Stomach (tissue), 9 donors: Measurements from ENCODE around the gene RHD. TPM values are rescaled to one million over a fixed set of nuclear protein-coding genes. Genes with fewer than 3 reads are reported as not detected.
"Not testable (repeated sequence)": the region's sequence is repeated elsewhere in the genome, so short reads cannot be mapped to it uniquely, and the experiment has no call there.

ENCODE experiments used
- DNase-seq, 2 donors: peaks; one replicate each; pipeline versions ENCODE4 v3.0.0 to v3.0.0-alpha.2; 2013 to 2019
- H3K27ac ChIP-seq, 5 donors: fragments of 200-600 bp in 4 of 5; sonication (generic) in 4 of 5; one replicate each; pipeline ENCODE4 v1.5.1; 2013 to 2019; ENCODE audit warnings: mild to moderate bottlenecking in 1 of 5, moderate library complexity in 1 of 5
- H3K27me3 ChIP-seq, 3 donors: fragments of 200-600 bp; sonication (generic); one replicate each; pipeline ENCODE4 v1.5.1; 2017 to 2019; ENCODE audit warnings: mixed run types in 1 of 3
- H3K36me3 ChIP-seq, 4 donors: fragments of 200-600 bp; sonication (generic); 1 replicate in 3 of 4; 2 replicates in 1 of 4; pipeline ENCODE4 v1.5.1; 2016 to 2019
- H3K4me1 ChIP-seq, 4 donors: fragments of 200-600 bp; sonication (generic); one replicate each; pipeline ENCODE4 v1.5.1; 2016 to 2019
- H3K4me3 ChIP-seq, 4 donors: fragments of 200-600 bp; sonication (generic) in 3 of 4; one replicate each; pipeline ENCODE4 v1.5.1; 2016 to 2019; ENCODE audit warnings: mild to moderate bottlenecking in 1 of 4
- H3K9me3 ChIP-seq, 4 donors: fragments of 200-600 bp; sonication (generic); one replicate each; pipeline ENCODE4 v1.5.1; 2016 to 2019
- EP300 ChIP-seq: sonication (generic); formaldehyde crosslinking; IDR thresholded peaks from one replicate; pipeline ENCODE4 v1.6.1; 2017; ENCODE audit warnings: antibody characterized with exemption
- POLR2A ChIP-seq, 4 donors: fragments of 450-650 bp; IDR thresholded peaks; one replicate each; pipeline ENCODE4 v1.6.1; 2016; ENCODE audit warnings: antibody characterized with exemption in 4 of 4, control low read depth in 2 of 4, mild to moderate bottlenecking in 1 of 4, moderate library complexity in 1 of 4
- POLR2AphosphoS5 ChIP-seq, 3 donors: sonication (generic); formaldehyde crosslinking; IDR thresholded peaks; one replicate each; pipeline ENCODE4 v1.6.1; 2016; ENCODE audit warnings: antibody characterized with exemption in 3 of 3
- WGBS, 5 donors: extraction: QIAGEN DNeasy Blood & Tissue Kit in 3 of 5; methylation state at CpG; one replicate each; pipeline versions ENCODE4 v1.1.5 to v1.1.7; 2013 to 2018; 5-methylcytosine and 5-hydroxymethylcytosine counted together
- intact Hi-C: fragments of 100-400 bp; cut with DNase I; formaldehyde crosslinking; loops from one replicate; pipeline ENCODE4 v1.15.1; 2023; ENCODE audit warnings: low total_unique reads
- polyA plus RNA-seq, 3 donors: library from polyadenylated mRNA; stranded (reverse); fragments of 200-250 nt; gene quantifications; one replicate each; pipeline ENCODE4 v1.2.3, GENCODE V29; 2013
- total RNA-seq, 5 donors: library from RNA; depleted of rRNA; stranded (reverse); fragments of >200 nt; gene quantifications; one replicate each; pipeline versions ENCODE4 v1.1.0 to v1.2.3, GENCODE V29; 2014 to 2016
- TF ChIP-seq, protein P1 (sequence below), 7 experiments: fragments of 450-650 bp in 4 of 7; fragments of 200-600 bp in 3 of 7; sonication (generic) in 3 of 7; IDR thresholded peaks; one replicate each; pipeline ENCODE4 v1.5.1; 2016 to 2019; ENCODE audit warnings: antibody characterized with exemption in 7 of 7, control low read depth in 2 of 7, mild to moderate bottlenecking in 1 of 7
- donor health status: healthy with polysubstance abuse.
- donor health status: Bipolar disorder and iron deficiency.
- donor health status: healthy.

Gene RHD
- total and polyA plus RNA-seq, 8 donors = 0.18 TPM; not detected in 7

DNA sequence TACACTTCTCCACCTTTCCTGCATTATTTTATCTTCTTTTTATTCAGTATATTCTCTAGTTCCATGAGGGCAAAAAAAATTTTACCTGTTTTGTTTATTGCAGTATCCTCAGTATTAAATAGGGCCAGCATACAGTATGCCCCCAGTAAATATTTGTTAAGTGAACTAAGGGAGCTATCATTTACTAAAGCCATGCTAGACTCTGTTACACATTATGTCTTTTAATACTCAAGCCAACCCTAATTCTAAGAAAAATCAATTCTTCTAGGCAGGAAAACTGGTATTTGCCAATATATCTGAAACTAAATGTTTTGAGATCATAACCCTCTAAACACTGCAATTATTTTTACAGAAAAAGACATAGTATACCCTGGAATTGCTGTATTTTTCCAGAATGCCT lies 84.1 kb downstream of the RHD start:
- Histone ChIP-seq H3K9me3 (no peaks in the 10 kb centered on the region), H3K4me3 (no peak overlapping the region), H3K27me3 (no peaks in the 10 kb centered on the region), H3K4me1 (no peaks in the 10 kb centered on the region), H3K27ac (no peak overlapping the region), H3K36me3 (peaks cover 51 to 100% (median 99%) of the 10 kb centered on the region in 4 donors)
- DNase-seq = no peak
- TF ChIP-seq EP300 = no peak
- TF ChIP-seq, protein P1, sequence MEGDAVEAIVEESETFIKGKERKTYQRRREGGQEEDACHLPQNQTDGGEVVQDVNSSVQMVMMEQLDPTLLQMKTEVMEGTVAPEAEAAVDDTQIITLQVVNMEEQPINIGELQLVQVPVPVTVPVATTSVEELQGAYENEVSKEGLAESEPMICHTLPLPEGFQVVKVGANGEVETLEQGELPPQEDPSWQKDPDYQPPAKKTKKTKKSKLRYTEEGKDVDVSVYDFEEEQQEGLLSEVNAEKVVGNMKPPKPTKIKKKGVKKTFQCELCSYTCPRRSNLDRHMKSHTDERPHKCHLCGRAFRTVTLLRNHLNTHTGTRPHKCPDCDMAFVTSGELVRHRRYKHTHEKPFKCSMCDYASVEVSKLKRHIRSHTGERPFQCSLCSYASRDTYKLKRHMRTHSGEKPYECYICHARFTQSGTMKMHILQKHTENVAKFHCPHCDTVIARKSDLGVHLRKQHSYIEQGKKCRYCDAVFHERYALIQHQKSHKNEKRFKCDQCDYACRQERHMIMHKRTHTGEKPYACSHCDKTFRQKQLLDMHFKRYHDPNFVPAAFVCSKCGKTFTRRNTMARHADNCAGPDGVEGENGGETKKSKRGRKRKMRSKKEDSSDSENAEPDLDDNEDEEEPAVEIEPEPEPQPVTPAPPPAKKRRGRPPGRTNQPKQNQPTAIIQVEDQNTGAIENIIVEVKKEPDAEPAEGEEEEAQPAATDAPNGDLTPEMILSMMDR (IDR thresholded peaks at IDR 0.05) = no peak
- TF ChIP-seq POLR2A (IDR thresholded peaks at IDR 0.05) = no peak
- TF ChIP-seq POLR2AphosphoS5 (IDR thresholded peaks at IDR 0.05) = no peak
- intact Hi-C loops = no loop called here

DNA sequence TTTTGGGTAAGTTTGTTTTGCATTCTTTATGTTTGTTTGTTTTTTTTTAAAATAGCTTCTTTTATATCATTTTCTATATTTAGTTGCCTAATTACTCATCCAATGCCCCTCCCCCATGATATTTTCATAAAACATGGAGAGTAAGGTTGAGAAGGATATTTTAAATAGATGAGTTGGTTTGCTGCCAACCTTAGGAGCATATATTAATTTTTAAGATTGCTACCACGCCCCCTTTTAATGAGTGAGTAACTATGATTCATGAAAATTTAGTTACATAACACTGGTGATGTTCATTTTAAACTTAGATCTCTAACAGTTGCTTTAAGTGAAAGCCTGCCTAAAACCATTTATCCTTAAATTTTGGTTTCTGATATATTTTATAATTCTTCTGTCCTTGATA lies 84.5 kb downstream of the RHD start:
- no peak overlapping the region for H3K27ac ChIP-seq
- TF ChIP-seq EP300 (no peak), POLR2AphosphoS5 (IDR thresholded peaks at IDR 0.05) (no peak), POLR2A (IDR thresholded peaks at IDR 0.05) (no peak)
- TF ChIP-seq, protein P1 (IDR thresholded peaks at IDR 0.05) = no peak
- DNase-seq = no peak
- intact Hi-C loops = no loop called here
- WGBS, 5 donors = 85 to 93% (median 88%) methylated on average over 1 of the region's 1 CpG
- no peak overlapping the region for H3K4me3 ChIP-seq
- no peaks in the 10 kb centered on the region for H3K9me3 ChIP-seq
- H3K4me1 ChIP-seq = peaks cover 0 to 3% (median 0%) of the 10 kb centered on the region in 4 donors
- no peaks in the 10 kb centered on the region for H3K27me3 ChIP-seq
- H3K36me3 ChIP-seq = peaks cover 55 to 100% (median 99%) of the 10 kb centered on the region in 4 donors

DNA sequence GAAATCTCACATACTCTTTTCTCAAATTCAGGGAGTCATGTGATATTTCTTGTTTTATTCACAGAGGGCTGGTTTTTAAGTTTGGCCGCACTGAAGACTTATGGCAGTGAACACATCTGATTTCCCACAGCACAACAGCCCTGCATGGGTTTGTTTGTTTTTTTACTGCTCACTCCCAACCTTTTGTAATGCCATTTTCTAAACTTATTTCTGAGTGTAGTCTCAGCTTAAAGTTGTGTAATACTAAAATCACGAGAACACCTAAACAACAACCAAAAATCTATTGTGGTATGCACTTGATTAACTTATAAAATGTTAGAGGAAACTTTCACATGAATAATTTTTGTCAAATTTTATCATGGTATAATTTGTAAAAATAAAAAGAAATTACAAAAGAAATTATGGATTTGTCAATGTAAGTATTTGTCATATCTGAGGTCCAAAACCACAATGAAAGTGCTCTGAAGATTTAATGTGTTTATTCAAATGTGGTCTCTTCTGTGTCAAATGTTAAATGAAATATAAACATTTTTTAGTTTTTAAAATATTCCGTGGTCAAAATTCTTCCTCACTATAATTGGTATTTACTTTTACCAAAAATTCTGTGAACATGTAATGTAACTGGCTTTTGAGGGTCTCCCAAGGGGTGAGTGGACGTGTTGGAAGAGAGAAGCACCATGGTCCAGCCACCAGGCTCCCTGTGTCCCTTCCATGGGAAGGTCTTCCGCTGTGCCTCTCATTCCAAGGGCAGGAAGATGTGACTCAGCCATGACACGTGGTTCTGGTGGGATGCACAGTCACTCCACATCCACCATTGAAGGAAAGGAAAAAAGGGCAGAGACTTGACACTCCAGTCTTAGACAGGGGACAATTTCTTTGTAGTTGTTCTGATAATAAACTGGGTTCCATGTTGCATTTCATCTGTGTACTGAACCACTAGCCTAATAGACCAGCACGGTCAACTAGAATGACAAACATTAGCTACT lies 88.6 kb downstream of the RHD start:
- 86 to 90% (median 88%) methylated on average over 7 of the region's 7 CpGs for WGBS, 5 donors
- Histone ChIP-seq H3K4me3 (no peak overlapping the region), H3K27ac (no peak overlapping the region), H3K4me1 (peaks cover 0 to 6% (median 0%) of the 10 kb centered on the region in 4 donors), H3K27me3 (no peaks in the 10 kb centered on the region), H3K9me3 (no peaks in the 10 kb centered on the region), H3K36me3 (peaks cover 35 to 63% (median 62%) of the 10 kb centered on the region in 4 donors)
- DNase-seq = no peak
- intact Hi-C loops = no loop called here
- TF ChIP-seq EP300 (no peak), POLR2AphosphoS5 (IDR thresholded peaks at IDR 0.05) (peak in 1 of 3 donors; percentile 26)
- TF ChIP-seq, protein P1 (IDR thresholded peaks at IDR 0.05) = no peak

DNA sequence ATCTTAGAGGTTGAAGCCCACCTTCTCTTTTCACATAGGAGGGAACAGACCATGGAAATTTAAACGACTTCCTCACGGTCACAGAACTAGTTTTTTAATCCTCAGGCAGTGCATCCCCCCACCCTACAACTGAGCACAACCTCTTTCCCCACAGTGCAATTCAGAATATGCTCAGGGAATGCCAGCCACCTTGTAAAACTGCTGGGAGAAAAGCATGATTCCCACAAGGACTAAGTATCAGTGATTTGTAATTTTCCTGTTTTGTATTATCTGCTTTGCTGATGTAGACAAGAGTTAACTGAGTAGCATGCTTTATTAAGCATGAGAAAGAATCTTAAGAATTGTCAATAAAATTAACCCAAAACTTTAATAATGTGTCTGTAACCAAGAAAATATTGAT lies 89.6 kb downstream of the RHD start:
- Histone ChIP-seq H3K9me3 (no peaks in the 10 kb centered on the region), H3K36me3 (peaks cover 25 to 54% (median 53%) of the 10 kb centered on the region in 4 donors), H3K27me3 (no peaks in the 10 kb centered on the region), H3K27ac (no peak overlapping the region), H3K4me3 (no peak overlapping the region), H3K4me1 (peaks cover 0 to 6% (median 0%) of the 10 kb centered on the region in 4 donors)
- intact Hi-C loops = no loop called here
- 76 to 91% (median 80%) methylated on average over 2 of the region's 2 CpGs for WGBS, 5 donors
- no peak for TF ChIP-seq POLR2AphosphoS5 (IDR thresholded peaks at IDR 0.05)
- no peak for TF ChIP-seq POLR2A (IDR thresholded peaks at IDR 0.05)
- TF ChIP-seq, protein P1 (IDR thresholded peaks at IDR 0.05) = no peak
- no peak for TF ChIP-seq EP300
- no peak for DNase-seq

DNA sequence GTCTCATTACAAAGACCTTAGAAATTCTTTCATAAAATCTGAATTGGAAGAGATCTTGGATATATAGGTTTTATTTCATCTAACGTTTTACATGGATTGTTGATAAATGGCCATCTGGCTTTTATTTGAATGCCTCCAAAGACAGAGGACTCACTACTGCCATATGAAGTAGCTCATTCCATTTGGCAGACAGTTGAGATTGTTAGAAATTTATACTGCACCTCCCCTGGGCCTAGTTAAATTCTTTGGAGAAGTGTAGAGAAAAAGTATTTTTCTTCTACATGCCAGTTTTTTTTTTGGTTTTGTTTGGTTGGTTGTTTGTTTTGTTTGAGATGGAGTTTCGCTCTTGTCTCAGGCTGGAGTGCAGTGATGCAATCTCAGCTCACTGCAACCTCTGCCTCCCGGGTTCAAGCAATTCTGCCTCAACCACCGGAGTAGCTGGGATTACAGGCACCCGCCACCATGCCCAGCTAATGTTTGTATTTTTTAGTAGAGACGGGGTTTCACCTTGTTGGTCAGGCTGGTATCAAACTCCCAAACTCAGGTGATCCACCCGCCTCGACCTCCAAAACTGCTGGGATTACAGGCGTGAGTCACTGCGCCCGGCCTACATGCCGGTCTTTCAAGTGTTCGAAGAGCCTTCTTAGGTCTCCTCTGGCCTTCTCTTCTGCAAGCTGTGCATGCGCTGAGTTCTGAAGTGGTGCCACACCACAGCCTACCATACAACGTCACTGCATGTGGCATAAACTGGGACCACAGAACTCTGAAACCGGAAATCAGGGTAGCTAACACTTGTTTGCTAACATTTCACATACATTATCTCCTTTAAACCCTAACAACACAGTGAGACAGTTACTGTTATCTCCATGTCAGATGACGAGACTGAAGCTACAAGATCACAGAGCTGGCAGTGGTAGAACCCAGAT lies 90.6 kb downstream of the RHD start:
- H3K4me3 ChIP-seq, H3K9me3 ChIP-seq, H3K27me3 ChIP-seq, intact Hi-C loops, DNase-seq, H3K4me1 ChIP-seq, H3K27ac ChIP-seq: not testable (repeated sequence)
- no CpG with 5 or more reads among the region's 17 CpGs for WGBS, 5 donors
- H3K36me3 ChIP-seq = peaks cover 20 to 44% (median 43%) of the 10 kb centered on the region in 4 donors
